ENCODE measurements around the gene FAM3A. TPM values are rescaled to one million over a fixed set of nuclear protein-coding genes. Genes with fewer than 3 reads are reported as not detected.

Gene FAM3A
- total and polyA plus RNA-seq, 10 of the 15 experiments (the other 5 are each of a cell fraction or from before 2014, with no cell fraction given), result 0.29 to 21.1 (median 11.4) TPM

GRCh38 chrX:154469880-154470279 is 46.2 kb downstream of the FAM3A start (continued):
- no peak for TF ChIP-seq BMI1 (IDR thresholded peaks at IDR 0.05; ENCODE audit: borderline replicate concordance)
- no peak for TF ChIP-seq STAT3 (IDR thresholded peaks at IDR 0.05; ENCODE audit: low read depth, low read length)
- no peak for TF ChIP-seq BHLHE40 (IDR thresholded peaks at IDR 0.05; ENCODE audit: borderline replicate concordance in 1 of 2, low read depth in 2 of 2, low read length in 1 of 2)

GRCh38 chrX:154469114-154469513 is 46.9 kb downstream of the FAM3A start:
- 52% methylated on average over 9 of the region's 9 CpGs for WGBS (ENCODE audit: insufficient coverage, insufficient replicate concordance, low lambda C conversion rate, missing lambda C conversion rate)
- CTCF ChIA-PET, result interaction anchor here (0.7 kb wide), 1 partner anchor 948 kb away, joined by 4 read pairs; no protein-coding TSS in a partner anchor
- Histone ChIP-seq H3K9ac (ENCODE audit: control insufficient read depth, insufficient read depth, low read length) (no peak overlapping the region), H3K79me2 (ENCODE audit: control insufficient read depth, insufficient read depth, low read length) (no peaks in the 10 kb centered on the region), H3K4me1 (ENCODE audit: control insufficient read depth, insufficient read depth, low read length) (no peaks in the 10 kb centered on the region), H3K4me3 (no peak overlapping the region), H3K36me3 (ENCODE audit: control insufficient read depth in 2 of 2, insufficient read depth in 2 of 2, low read length in 1 of 2) (peaks cover 0 to 2% of the 10 kb centered on the region in 2 experiments; a peak in 3 of 4 replicates), H3K9me3 (replicated peaks; ENCODE audit: control insufficient read depth, insufficient read depth, low read length) (no peaks in the 10 kb centered on the region; the same call in 2 of the 3 replicates), H3K4me2 (ENCODE audit: control insufficient read depth, insufficient read depth) (no peak overlapping the region), H3K27me3 (replicated peaks in 1 of 2; ENCODE audit: control insufficient read depth in 2 of 2, insufficient read depth in 2 of 2, low read length in 1 of 2) (no peaks in the 10 kb centered on the region), H4K20me1 (ENCODE audit: control insufficient read depth, insufficient read depth) (no peaks in the 10 kb centered on the region), H2AFZ (ENCODE audit: control insufficient read depth, low read depth, low read length) (no peak overlapping the region), H3K27ac (ENCODE audit: control insufficient read depth, insufficient read depth) (no peak overlapping the region)
- ATAC-seq, result no peak
- in situ Hi-C loops (cut with MboI) (no loop called here), intact Hi-C loops (cut with micrococcal nuclease; ENCODE audit: unreplicated experiment) (no loop called here)
- no TSS peak for BruUV-seq (replicated peaks)
- SMC1A ChIA-PET (ENCODE audit: uncharacterized antibody, unreplicated experiment), result no interaction called here
- FAIRE-seq, result no peak
- RAD21 ChIA-PET (ENCODE audit: unreplicated experiment), result no interaction called here
- no peak for DNase-seq (ENCODE audit: low read depth, low spot score)
- TF ChIP-seq PAX5 (IDR thresholded peaks at IDR 0.05; ENCODE audit: borderline replicate concordance, low read depth, low read length) (no peak), MYC (IDR thresholded peaks at IDR 0.05; ENCODE audit: insufficient read depth, insufficient read length, insufficient replicate concordance, low read length, severe bottlenecking) (no peak), SIX5 (IDR thresholded peaks at IDR 0.05; ENCODE audit: low read depth, low read length, severe bottlenecking) (no peak), BACH1 (IDR thresholded peaks at IDR 0.05; ENCODE audit: borderline replicate concordance) (no peak)
- POLR2A ChIA-PET, result no interaction called here
